ENCODE measurements around the gene ACP5.

ACP5 gene

GRCh38 chr19:11530432-11530831 lies 47.0 kb downstream of the ACP5 start:
- TF ChIP-seq NFIC (IDR thresholded peaks at IDR 0.05) (peak; percentile 84), TEAD4 (IDR thresholded peaks at IDR 0.05) (no peak), RAD21 (IDR thresholded peaks at IDR 0.05; ENCODE audit: low read depth) (peak; percentile 23; the same call in 1 of the 2 replicates), EP300 (IDR thresholded peaks at IDR 0.05; ENCODE audit: borderline replicate concordance) (no peak), USF1 (IDR thresholded peaks at IDR 0.05) (peak; percentile 92), TCF12 (IDR thresholded peaks at IDR 0.05; ENCODE audit: low read depth) (no peak), FOXM1 (IDR thresholded peaks at IDR 0.05; ENCODE audit: borderline replicate concordance, low read depth) (no peak), CREB1 (IDR thresholded peaks at IDR 0.05; ENCODE audit: low read depth) (no peak), ZBTB7A (IDR thresholded peaks at IDR 0.05; ENCODE audit: low read depth) (no peak), EGR1 (IDR thresholded peaks at IDR 0.05) (no peak), REST (IDR thresholded peaks at IDR 0.05; ENCODE audit: low read depth) (no peak), MAX (IDR thresholded peaks at IDR 0.05) (peak; percentile 99), TAF1 (IDR thresholded peaks at IDR 0.05; ENCODE audit: low read depth) (no peak), YY1 (IDR thresholded peaks at IDR 0.05; ENCODE audit: low read depth) (no peak), CEBPB (IDR thresholded peaks at IDR 0.05) (peak; percentile 59)

GRCh38 chr19:11528551-11529341 lies 48.7 kb downstream of the ACP5 start, which contains the start of gene ECSIT:
Gene ECSIT (minus strand): TSS chr19:11529134. CDS start chr19:11519170, 9,964 bp downstream.
- TF ChIP-seq CREB1 (IDR thresholded peaks at IDR 0.05; ENCODE audit: low read depth) (no peak), TEAD4 (IDR thresholded peaks at IDR 0.05) (no peak), REST (IDR thresholded peaks at IDR 0.05; ENCODE audit: low read depth) (peak; percentile 97), YY1 (IDR thresholded peaks at IDR 0.05; ENCODE audit: low read depth) (peak; percentile 98), EGR1 (IDR thresholded peaks at IDR 0.05) (peak; percentile 60), MAX (IDR thresholded peaks at IDR 0.05) (peak; percentile 77), ZBTB7A (IDR thresholded peaks at IDR 0.05; ENCODE audit: low read depth) (no peak), TCF12 (IDR thresholded peaks at IDR 0.05; ENCODE audit: low read depth) (no peak), EP300 (IDR thresholded peaks at IDR 0.05; ENCODE audit: borderline replicate concordance) (no peak), CEBPB (IDR thresholded peaks at IDR 0.05) (no peak), USF1 (IDR thresholded peaks at IDR 0.05) (no peak), FOXM1 (IDR thresholded peaks at IDR 0.05; ENCODE audit: borderline replicate concordance, low read depth) (no peak; the same call in 1 of the 2 replicates), RAD21 (IDR thresholded peaks at IDR 0.05; ENCODE audit: low read depth) (no peak), TAF1 (IDR thresholded peaks at IDR 0.05; ENCODE audit: low read depth) (peak; percentile 85), NFIC (IDR thresholded peaks at IDR 0.05) (no peak)

Measured in Ishikawa (cell line).